Left hindlimb (tissue), 1 donor: Measurements from ENCODE around the gene PROCA1.
"Not testable (repeated sequence)": the region's sequence is repeated elsewhere in the genome, so short reads cannot be mapped to it uniquely, and the experiment has no call there.

Experiments
- DNase-seq: peaks from one replicate; pipeline ENCODE4 v3.0.0-alpha.2; 2018

Gene PROCA1

GRCh38 chr17:28667870-28668269, 43.8 kb downstream of the PROCA1 start:
- DNase-seq: no peak

DNA sequence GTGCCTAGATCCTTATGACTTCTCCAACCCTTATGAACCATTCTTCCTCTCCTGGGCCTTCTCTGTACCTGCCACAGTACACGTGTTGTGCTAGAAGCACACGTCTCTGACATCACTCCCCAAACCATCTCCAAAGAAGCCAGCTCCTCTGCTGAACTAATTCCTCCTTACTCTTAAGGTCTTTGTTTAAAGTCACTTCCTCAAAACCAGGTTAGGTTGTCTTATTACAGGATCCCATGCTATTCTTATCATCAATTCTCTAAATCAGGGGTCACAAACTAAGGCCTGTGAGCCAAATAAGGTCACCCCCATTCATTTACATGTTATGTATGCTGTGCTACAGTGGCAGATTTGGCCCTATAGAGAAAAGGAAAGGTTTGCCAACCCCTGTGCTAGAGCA, 45.7 kb downstream of the PROCA1 start:
- no peak for DNase-seq

DNA sequence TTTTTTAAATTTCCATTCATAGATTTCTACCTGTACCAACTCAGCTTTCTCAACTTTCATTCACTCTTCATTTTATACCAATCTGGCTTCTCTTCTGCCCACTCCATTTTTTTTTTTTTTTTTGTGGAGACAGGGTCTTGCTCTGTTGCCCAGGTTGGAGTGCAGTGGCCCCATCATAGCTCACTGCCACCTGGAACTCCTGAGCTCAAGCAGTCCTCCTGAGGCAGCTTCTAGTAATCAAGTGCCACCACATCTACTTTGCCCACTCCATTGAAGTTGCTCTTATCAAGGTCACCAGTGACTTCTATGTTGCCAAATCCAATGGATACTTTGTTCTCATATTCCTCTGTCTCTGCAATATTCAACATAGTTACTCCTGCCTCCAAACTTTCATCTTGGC, 48.0 kb downstream of the PROCA1 start:
- DNase-seq: no peak

- DNase-seq: no peak
Measured at GRCh38 chr17:28662527-28662829, 49.2 kb downstream of the PROCA1 start.

- DNase-seq: peak; percentile 95
Measured at GRCh38 chr17:28661635-28662526, 49.8 kb downstream of the PROCA1 start, which contains the start of the genes SDF2 and SUPT6H. Gene SDF2 (minus strand): TSS chr17:28661906. CDS start chr17:28661876, 30 bp downstream. Gene SUPT6H (plus strand): TSS chr17:28662205. CDS start chr17:28673402, 11,197 bp downstream.

DNA sequence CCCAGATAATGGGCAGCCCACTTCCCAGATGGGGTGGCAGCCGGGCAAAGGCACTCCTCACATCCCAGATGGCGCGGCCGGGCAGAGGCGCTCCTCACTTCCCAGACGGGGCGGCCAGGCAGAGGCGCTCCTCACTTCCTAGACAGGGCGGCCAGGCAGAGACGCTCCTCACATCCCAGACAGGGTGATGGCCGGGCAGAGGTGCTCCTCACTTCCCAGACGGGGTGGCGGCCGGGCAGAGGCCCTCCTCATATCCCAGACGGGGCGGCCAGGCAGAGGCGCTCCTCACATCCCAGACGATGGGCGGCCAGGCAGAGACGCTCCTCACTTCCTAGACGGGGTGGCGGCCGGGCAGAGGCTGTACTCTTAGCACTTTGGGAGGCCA, 52.2 kb downstream of the PROCA1 start:
- DNase-seq: not testable (repeated sequence)

DNA sequence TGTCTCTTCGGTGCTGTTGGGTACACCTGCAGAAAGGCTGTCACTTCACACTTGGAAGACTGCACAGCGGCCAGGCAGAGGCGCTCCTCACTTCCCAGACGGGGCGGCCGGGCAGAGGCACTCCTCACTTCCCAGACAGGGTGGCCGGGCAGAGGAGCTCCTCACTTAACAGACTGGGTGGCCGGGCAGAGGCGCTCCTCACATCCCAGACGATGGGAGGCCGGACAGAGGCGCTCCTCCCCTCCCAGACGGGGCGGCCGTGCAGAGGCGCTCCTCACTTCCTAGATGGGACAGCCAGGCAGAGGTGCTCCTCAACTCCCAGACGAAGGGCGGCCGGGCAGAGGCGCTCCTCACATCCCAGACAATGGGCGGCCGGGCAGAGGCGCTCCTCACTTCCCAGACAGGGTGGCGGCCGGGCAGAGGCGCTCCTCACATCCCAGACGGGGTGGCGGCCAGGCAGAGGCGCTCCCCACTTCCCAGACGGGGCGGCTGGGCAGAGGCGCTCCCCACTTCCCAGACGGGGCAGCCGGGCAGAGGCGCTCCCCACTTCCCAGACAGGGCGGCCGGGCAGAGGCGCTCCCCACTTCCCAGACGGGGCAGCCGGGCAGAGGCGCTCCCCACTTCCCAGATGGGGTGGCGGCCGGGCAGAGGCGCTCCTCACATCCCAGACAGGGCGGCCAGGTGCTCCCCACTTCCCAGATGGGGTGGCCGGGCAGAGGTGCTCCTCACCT, 52.8 kb downstream of the PROCA1 start:
- not testable (repeated sequence) for DNase-seq

DNA sequence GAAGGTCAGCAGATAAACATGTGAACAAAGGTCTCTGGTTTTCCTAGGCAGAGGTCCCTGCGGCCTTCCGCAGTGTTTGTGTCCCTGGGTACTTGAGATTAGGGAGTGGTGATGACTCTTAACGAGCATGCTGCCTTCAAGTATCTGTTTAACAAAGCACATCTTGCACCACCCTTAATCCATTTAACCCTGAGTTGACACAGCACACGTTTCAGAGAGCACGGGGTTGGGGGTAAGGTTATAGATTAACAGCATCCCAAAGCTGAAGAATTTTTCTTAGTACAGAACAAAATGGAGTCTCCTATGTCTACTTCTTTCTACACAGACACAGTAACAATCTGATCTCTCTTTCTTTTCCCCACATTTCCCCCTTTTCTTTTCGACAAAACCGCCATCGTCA, 53.3 kb downstream of the PROCA1 start:
- DNase-seq: not testable (repeated sequence)

DNA sequence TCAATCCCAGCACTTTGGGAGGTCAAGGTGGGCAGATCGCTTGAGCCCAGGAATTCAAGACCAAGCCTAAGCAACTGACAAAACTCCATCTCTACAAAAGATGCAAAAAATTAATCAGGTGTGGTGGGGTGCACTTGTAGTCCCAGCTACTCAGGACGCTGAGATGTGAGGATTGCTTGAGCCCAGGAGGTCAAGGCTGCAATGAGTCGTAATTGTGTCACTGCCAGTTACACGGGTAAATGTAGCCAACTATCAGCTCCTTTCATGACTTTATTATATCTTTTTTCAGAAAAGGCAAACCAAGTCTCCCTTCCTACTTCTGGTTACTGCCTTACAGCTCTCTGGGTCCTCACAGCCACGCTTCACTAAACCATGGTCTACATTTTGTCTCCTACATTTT, 53.9 kb downstream of the PROCA1 start:
- DNase-seq: no peak

- DNase-seq: no peak
Measured at GRCh38 chr17:28655160-28655559, 56.5 kb downstream of the PROCA1 start.
